GM12878 (cell line): ENCODE measurements around the gene KMO. TPM values are rescaled to one million over a fixed set of nuclear protein-coding genes. Genes with fewer than 3 reads are reported as not detected.

Experiments used
- BMI1 ChIP-seq: fragments of 450-650 bp; IDR thresholded peaks from 2 replicates; pipeline ENCODE4 v1.6.1; 2016; ENCODE audit warnings: mild to moderate bottlenecking, moderate library complexity, borderline replicate concordance
- CBX5 ChIP-seq: sonication (generic); IDR thresholded peaks from 2 replicates; pipeline ENCODE4 v1.6.1; 2016; ENCODE audit warnings: low read depth, moderate library complexity, mild to moderate bottlenecking, inconsistent platforms
- CHD1 ChIP-seq: IDR thresholded peaks from 2 replicates; pipeline ENCODE4 v1.6.1; 2012; ENCODE audit warnings: low read depth, low read length, improper control_type of control experiment
- DPF2 ChIP-seq: fragments of 450-650 bp; IDR thresholded peaks from 2 replicates; pipeline ENCODE4 v1.6.1; 2017; ENCODE audit warnings: mild to moderate bottlenecking
- GABPA ChIP-seq: IDR thresholded peaks from 2 replicates; pipeline ENCODE4 v1.6.1; 2014; ENCODE audit warnings: antibody characterized with exemption, low read depth, mild to moderate bottlenecking, inconsistent platforms
- HCFC1 ChIP-seq: fragments of 150-350 bp; IDR thresholded peaks from 2 replicates; pipeline ENCODE4 v1.6.1; 2014; ENCODE audit warnings: low read length
- IKZF1 ChIP-seq: fragments of 450-650 bp; conservative IDR thresholded peaks from 2 replicates; pipeline ENCODE4 v1.6.1; 2017; ENCODE audit warnings: antibody characterized with exemption, mild to moderate bottlenecking
- IRF4 ChIP-seq: IDR thresholded peaks from 2 replicates; pipeline ENCODE4 v1.6.1; 2011; ENCODE audit warnings: low read depth, low read length
- MYB ChIP-seq: fragments of 150-350 bp; IDR thresholded peaks from 2 replicates; pipeline ENCODE4 v1.6.1; 2014; ENCODE audit warnings: mild to moderate bottlenecking, low read depth, low read length, borderline replicate concordance
- NBN ChIP-seq: fragments of 450-650 bp; IDR thresholded peaks from 2 replicates; pipeline ENCODE4 v1.6.1; 2016
- NFYB ChIP-seq: IDR thresholded peaks from 2 replicates; pipeline ENCODE4 v1.6.1; 2011; ENCODE audit warnings: low read depth, mild to moderate bottlenecking, low read length, improper control_type of control experiment, moderate library complexity; ENCODE audit not compliant: insufficient read depth
- POLR2AphosphoS5 ChIP-seq: IDR thresholded peaks from 2 replicates; pipeline ENCODE4 v1.6.1; 2011; ENCODE audit warnings: mild to moderate bottlenecking, low read length, inconsistent platforms
- YY1 ChIP-seq: IDR thresholded peaks from 2 replicates; pipeline ENCODE4 v1.6.1; 2011; ENCODE audit warnings: low read depth, mild to moderate bottlenecking, low read length
- ZNF217 ChIP-seq: fragments of 450-650 bp; IDR thresholded peaks from 2 replicates; pipeline ENCODE4 v1.6.1; 2017; ENCODE audit warnings: antibody characterized with exemption, mild to moderate bottlenecking
- ZNF24 ChIP-seq: fragments of 450-650 bp; IDR thresholded peaks from 2 replicates; pipeline ENCODE4 v1.6.1; 2017; ENCODE audit warnings: antibody characterized with exemption, mild to moderate bottlenecking
- ZNF274 ChIP-seq: IDR thresholded peaks from one replicate; pipeline ENCODE4 v1.8.0; 2011; ENCODE audit not compliant: insufficient read length, insufficient read depth
- polyA plus RNA-seq, 11 experiments: library from polyadenylated mRNA; depleted of rRNA in 4 of 11; unstranded in 6 of 11; stranded (reverse) in 5 of 11; fragments of >200 nt; fragmentation: Nextera tagmentation in 4 of 11; fragmentation: Illumina TruSeq in 1 of 11; extraction: Ambion mirVana in 4 of 11; extraction: Trizol in 1 of 11; gene quantifications; 1 replicate in 1 of 11; 2 replicates in 10 of 11; pipeline versions ENCODE4 v1.2.1 to v1.2.3, GENCODE V29; 2011 to 2016; ENCODE audit warnings: inconsistent platforms in 2 of 11, missing spikeins in 2 of 11, low read depth in 1 of 11
- total RNA-seq, 4 experiments: library from RNA; depleted of rRNA in 3 of 4; stranded (reverse); fragments of >200 nt in 3 of 4; fragmentation: Illumina TruSeq in 1 of 4; extraction: Trizol in 1 of 4; gene quantifications; 2 replicates each; pipeline versions ENCODE4 v1.2.1 to v1.2.3, GENCODE V29; 2013 to 2021
- TF ChIP-seq, protein P1 (sequence below): fragments of 450-650 bp; IDR thresholded peaks from 2 replicates; pipeline ENCODE4 v1.6.1; 2017; ENCODE audit warnings: antibody characterized with exemption, mild to moderate bottlenecking, moderate library complexity
- TF ChIP-seq, protein P2 (sequence below): fragments of 450-650 bp; formaldehyde crosslinking; IDR thresholded peaks from 2 replicates; pipeline ENCODE4 v1.5.0; 2022; ENCODE audit warnings: mild to moderate bottlenecking, missing genetic modification characterization
- TF ChIP-seq, protein P3 (sequence below): IDR thresholded peaks from 2 replicates; pipeline ENCODE4 v1.6.1; 2012; ENCODE audit warnings: low read depth, low read length, improper control_type of control experiment
- TF ChIP-seq, protein P4 (sequence below): fragments of 450-650 bp; IDR thresholded peaks from 2 replicates; pipeline ENCODE4 v1.6.1; 2018; ENCODE audit warnings: mild to moderate bottlenecking, low read depth, moderate library complexity; ENCODE audit not compliant: partially characterized antibody
- TF ChIP-seq, protein P5 (sequence below): IDR thresholded peaks from 2 replicates; pipeline ENCODE4 v1.6.1; 2011; ENCODE audit warnings: borderline replicate concordance, low read depth, mild to moderate bottlenecking, moderate library complexity, mixed read lengths, low read length; ENCODE audit not compliant: insufficient read depth; ENCODE audit errors: extremely low read length
- TF ChIP-seq, protein P6 (sequence below): IDR thresholded peaks from 2 replicates; pipeline ENCODE4 v1.6.1; 2011; ENCODE audit warnings: low read depth, mild to moderate bottlenecking, low read length, moderate library complexity, borderline replicate concordance; ENCODE audit errors: extremely low read depth

The KMO gene
- total and polyA plus RNA-seq, 10 of the 15 experiments (the other 5 are each of a cell fraction or from before 2014, with no cell fraction given): 0.68 to 5.9 (median 1.5) TPM

DNA sequence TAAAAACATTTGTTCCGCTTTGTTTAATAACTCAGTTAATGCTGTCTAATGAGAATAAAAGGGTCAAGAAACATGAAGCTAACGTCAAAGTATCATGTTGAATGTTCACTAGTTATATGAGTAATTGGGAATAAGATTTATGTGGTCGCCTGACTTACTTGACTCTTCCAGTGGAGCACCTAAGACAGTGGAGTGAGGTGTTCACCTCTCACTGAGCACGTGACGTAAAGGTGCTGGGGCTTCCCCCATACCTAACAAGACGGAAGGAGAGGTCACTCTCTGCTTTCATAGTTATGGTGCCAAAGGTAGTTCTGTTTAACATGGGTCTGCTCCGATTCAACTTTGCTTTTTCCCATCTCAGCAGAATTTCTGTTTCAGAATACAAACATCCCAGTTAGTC is 686 bp downstream of the KMO start (continued):
- no peak for TF ChIP-seq YY1
- TF ChIP-seq ZNF217: no peak
- TF ChIP-seq BMI1: no peak; the same call in 1 of the 2 replicates
- no peak for TF ChIP-seq GABPA
- TF ChIP-seq, protein P1, sequence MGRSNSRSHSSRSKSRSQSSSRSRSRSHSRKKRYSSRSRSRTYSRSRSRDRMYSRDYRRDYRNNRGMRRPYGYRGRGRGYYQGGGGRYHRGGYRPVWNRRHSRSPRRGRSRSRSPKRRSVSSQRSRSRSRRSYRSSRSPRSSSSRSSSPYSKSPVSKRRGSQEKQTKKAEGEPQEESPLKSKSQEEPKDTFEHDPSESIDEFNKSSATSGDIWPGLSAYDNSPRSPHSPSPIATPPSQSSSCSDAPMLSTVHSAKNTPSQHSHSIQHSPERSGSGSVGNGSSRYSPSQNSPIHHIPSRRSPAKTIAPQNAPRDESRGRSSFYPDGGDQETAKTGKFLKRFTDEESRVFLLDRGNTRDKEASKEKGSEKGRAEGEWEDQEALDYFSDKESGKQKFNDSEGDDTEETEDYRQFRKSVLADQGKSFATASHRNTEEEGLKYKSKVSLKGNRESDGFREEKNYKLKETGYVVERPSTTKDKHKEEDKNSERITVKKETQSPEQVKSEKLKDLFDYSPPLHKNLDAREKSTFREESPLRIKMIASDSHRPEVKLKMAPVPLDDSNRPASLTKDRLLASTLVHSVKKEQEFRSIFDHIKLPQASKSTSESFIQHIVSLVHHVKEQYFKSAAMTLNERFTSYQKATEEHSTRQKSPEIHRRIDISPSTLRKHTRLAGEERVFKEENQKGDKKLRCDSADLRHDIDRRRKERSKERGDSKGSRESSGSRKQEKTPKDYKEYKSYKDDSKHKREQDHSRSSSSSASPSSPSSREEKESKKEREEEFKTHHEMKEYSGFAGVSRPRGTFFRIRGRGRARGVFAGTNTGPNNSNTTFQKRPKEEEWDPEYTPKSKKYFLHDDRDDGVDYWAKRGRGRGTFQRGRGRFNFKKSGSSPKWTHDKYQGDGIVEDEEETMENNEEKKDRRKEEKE: no peak
- no peak for TF ChIP-seq CBX5
- no peak for TF ChIP-seq ZNF24
- TF ChIP-seq, protein P2, sequence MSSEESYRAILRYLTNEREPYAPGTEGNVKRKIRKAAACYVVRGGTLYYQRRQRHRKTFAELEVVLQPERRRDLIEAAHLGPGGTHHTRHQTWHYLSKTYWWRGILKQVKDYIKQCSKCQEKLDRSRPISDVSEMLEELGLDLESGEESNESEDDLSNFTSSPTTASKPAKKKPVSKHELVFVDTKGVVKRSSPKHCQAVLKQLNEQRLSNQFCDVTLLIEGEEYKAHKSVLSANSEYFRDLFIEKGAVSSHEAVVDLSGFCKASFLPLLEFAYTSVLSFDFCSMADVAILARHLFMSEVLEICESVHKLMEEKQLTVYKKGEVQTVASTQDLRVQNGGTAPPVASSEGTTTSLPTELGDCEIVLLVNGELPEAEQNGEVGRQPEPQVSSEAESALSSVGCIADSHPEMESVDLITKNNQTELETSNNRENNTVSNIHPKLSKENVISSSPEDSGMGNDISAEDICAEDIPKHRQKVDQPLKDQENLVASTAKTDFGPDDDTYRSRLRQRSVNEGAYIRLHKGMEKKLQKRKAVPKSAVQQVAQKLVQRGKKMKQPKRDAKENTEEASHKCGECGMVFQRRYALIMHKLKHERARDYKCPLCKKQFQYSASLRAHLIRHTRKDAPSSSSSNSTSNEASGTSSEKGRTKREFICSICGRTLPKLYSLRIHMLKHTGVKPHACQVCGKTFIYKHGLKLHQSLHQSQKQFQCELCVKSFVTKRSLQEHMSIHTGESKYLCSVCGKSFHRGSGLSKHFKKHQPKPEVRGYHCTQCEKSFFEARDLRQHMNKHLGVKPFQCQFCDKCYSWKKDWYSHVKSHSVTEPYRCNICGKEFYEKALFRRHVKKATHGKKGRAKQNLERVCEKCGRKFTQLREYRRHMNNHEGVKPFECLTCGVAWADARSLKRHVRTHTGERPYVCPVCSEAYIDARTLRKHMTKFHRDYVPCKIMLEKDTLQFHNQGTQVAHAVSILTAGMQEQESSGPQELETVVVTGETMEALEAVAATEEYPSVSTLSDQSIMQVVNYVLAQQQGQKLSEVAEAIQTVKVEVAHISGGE (CRISPR knock-in tag): no peak
- no peak for TF ChIP-seq NFYB
- no peak; the same call in 1 of the 2 replicates for TF ChIP-seq POLR2AphosphoS5
- TF ChIP-seq IRF4: no peak
- TF ChIP-seq CHD1: no peak
- TF ChIP-seq DPF2: no peak
- TF ChIP-seq, protein P3, sequence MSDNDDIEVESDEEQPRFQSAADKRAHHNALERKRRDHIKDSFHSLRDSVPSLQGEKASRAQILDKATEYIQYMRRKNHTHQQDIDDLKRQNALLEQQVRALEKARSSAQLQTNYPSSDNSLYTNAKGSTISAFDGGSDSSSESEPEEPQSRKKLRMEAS: no peak; the same call in 1 of the 2 replicates
- TF ChIP-seq, protein P4, sequence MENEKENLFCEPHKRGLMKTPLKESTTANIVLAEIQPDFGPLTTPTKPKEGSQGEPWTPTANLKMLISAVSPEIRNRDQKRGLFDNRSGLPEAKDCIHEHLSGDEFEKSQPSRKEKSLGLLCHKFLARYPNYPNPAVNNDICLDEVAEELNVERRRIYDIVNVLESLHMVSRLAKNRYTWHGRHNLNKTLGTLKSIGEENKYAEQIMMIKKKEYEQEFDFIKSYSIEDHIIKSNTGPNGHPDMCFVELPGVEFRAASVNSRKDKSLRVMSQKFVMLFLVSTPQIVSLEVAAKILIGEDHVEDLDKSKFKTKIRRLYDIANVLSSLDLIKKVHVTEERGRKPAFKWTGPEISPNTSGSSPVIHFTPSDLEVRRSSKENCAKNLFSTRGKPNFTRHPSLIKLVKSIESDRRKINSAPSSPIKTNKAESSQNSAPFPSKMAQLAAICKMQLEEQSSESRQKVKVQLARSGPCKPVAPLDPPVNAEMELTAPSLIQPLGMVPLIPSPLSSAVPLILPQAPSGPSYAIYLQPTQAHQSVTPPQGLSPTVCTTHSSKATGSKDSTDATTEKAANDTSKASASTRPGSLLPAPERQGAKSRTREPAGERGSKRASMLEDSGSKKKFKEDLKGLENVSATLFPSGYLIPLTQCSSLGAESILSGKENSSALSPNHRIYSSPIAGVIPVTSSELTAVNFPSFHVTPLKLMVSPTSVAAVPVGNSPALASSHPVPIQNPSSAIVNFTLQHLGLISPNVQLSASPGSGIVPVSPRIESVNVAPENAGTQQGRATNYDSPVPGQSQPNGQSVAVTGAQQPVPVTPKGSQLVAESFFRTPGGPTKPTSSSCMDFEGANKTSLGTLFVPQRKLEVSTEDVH: no peak
- TF ChIP-seq IKZF1: no peak
- no peak for TF ChIP-seq ZNF274
- no peak for TF ChIP-seq NBN
- no peak for TF ChIP-seq HCFC1
- TF ChIP-seq, protein P5, sequence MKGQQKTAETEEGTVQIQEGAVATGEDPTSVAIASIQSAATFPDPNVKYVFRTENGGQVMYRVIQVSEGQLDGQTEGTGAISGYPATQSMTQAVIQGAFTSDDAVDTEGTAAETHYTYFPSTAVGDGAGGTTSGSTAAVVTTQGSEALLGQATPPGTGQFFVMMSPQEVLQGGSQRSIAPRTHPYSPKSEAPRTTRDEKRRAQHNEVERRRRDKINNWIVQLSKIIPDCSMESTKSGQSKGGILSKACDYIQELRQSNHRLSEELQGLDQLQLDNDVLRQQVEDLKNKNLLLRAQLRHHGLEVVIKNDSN: peak; percentile 81
- TF ChIP-seq, protein P6, sequence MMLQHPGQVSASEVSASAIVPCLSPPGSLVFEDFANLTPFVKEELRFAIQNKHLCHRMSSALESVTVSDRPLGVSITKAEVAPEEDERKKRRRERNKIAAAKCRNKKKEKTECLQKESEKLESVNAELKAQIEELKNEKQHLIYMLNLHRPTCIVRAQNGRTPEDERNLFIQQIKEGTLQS: peak; percentile 6; the same call in 1 of the 2 replicates
- TF ChIP-seq MYB: no peak
